Activated gamma-delta T cell treated with Interleukin-2 at 50 U/mL for 16 hours (primary cell): Measurements from ENCODE around the gene FDCSP.
"Not testable (repeated sequence)": the region's sequence is repeated elsewhere in the genome, so short reads cannot be mapped to it uniquely, and the experiment has no call there.

ENCODE experiments used
- DNase-seq: peaks from one replicate; pipeline ENCODE4 v3.0.0-alpha.2; 2020

Gene FDCSP

DNA sequence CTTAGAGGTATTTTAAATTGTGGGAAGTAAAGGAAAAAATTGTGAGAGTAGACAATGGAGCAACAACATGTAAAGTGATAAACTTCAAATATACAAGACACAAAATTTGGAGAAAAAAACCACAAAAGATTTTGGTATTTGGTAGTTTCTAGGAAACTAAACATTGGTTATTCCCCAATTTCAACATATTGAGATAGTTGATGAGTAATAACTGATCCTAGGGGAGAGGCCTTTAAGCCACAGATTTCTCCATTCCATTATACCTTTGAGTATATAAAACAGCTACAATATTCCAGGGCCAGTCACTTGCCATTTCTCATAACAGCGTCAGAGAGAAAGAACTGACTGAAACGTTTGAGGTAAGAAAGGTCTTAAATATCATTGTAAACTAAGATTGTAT lies at the start of gene FDCSP:
Gene FDCSP (plus strand): TSS at position 301 of the 400 bp plus-strand sequence. CDS start 5,071 bp downstream, outside the sequence.
- DNase-seq: no peak

DNA sequence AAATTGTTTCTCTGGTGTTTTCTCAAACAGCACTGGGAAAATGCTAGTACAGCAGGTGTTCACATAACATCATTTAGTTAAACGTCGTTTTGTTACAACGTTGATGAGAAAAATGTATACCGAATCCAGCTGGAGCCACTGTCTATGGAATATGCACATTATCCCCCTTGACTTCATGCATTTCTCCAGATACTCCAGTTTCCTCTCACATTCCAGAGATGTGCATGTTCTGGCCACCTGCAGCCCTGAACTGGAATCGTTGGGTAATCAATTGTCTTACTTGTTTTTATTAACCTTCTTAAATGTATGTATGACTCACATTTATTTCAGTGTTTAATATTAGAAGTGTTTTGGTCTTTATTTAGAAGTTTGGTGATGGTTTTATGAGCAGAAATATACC lies 48.8 kb upstream of the FDCSP start:
- no peak for DNase-seq

DNA sequence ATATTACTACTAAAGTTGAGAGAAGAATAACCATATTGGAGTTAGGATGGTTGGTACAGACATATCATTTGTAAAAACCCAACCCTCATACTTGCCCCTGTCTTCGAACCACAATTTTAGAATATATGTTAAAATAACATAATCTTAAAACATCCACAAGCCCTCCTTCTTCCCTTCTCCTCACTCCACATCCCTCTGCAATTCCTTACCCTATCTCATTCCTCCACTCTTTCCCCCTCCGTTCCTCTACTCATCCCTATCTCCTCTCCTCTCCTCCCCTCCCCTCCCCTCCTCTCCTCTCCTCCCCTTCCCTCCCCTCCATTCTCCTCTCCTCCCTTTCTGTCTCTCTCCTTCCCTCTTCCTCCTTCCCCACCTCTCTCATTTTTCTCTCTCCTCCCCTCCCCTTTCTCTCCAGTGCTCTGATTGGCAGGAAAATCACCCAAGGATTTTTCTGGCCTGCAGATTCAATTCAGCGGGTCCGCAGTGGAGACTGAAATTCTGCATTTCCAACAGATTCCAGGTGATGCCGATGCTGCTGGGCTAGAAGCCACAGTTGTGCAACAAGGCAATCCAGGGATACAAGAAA lies 47.8 kb upstream of the FDCSP start:
- no peak for DNase-seq

DNA sequence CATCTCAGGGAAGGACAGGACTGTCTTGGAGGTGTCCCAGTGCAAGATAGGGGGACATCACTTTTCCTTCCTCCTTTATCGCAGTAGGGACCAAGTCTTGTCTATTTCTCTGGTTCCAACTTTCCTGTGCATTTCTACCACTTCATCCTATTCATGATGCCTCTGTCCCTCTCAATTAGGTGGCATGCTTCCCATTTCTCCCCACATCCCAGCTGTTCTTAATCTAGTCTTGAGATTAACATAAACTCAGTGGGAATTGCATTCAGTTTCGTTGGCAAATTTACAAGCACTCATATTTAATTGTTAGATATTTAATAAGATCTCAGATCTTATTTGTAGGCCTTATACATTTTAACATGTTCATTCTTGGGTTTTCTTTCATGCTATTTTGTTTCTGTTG lies 46.1 kb upstream of the FDCSP start:
- DNase-seq: no peak

DNA sequence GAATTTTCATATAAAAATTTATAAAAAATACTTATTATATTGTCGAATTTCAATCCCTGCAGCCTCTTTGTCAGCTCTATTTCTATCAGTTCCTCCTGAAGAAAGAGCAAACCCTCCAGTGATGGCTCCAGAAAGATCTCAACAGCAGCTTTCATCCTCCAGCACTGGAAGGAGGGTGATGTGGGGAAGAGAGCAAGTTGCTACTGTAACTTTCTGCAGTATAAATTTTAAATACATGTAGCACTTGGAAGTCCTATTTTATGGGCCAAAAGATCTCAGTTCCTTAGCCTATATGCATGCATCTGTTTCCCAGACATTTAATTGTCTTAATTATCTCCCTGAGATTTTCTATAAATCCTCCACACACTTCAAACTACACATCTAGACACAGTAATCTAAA lies 44.1 kb upstream of the FDCSP start:
- DNase-seq: no peak

DNA sequence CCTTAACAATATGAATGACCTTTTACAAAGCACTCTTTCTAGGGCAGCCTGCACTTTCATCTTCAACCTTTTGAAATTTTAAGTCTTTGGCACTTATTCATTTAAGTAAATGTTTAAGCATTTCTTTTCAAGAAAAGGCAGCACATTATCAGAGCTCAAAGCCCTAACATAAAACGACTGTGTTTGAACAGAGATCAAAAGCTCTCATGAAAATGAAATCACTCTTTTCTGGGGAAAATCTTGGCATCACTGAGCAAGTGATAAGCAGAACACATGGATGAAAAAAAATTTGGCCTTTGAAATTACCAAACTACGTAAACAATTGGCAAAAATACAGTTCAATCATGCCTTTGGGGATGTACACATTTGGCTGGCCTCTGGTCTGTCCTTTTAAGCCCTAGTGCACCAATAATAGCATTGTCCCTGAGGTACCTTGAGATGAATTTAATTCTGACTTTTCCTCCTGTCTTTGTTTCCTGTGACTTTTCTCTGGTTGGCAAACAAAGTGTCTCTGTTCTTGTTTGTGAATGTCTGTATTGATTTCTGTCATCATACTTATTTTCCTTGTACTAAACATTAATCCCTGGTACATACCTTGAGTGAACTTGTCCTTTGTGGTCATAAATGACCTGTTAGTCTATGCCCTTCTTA lies 43.3 kb upstream of the FDCSP start:
- no peak for DNase-seq

DNA sequence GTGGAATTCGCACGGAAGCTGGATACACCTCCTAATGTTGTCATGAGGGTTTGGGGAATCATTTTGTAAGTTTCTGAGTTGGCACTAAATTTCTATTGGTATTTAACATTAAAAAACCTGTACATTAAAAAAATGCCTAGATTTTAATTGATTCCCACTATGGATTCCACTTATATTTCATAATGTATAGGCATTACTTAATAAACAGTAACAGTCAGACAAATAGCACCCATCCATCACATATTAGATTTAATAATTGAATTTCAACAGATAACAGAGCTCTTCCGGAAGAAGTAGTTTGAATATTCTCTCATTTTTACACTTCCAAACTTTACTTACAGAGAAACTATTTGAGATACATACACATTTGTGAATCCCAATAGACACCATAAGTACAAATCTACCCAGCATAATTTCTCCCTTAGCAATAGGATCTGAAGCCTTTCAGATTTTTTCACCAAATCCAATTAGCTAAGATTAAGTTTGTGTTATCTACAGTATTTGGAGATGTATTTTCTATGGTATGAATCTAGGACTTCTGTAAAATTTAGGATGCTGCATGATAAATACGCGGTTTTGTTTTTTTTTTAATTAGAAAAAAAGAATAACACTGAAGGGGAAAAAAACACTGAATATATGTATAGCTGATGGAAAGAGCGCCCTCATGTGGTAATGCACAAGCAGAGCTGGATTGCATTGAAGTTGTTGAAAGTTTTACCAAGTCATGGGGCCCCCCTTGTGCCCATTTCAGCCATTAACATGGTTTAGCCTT lies 42.6 kb upstream of the FDCSP start:
- no peak for DNase-seq

DNA sequence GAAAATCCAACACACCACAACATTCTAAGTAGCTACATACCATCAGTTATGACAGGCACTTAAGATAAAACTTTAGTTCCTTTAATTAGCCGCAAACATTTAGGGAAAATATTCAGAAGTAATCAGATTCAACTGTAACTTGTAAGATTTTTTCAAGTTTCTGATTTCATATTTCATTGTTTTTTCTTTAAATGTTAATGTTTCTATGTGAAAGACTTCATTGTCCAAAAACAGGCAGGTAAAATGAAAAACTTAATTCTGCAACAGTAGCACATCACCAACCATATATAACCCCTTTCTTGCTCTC lies 42.0 kb upstream of the FDCSP start:
- DNase-seq: no peak

DNA sequence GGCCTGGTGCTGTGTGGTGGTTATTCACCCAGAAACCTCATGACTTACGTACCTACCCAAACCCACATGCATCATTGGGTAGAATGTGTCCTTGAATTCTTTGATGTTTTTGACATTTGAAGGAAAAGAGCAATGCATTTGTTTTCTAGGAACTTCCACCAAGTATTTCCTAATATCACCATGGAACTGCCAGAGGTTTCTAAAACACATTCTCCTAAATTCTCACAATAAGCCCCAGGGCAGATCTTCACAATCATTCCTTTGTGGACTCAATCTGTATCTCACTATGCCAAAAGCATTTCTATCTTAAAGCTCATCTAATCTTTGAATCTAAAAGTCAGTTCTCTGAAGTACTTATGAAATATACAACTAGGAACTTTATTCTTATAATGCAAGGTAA lies 38.7 kb upstream of the FDCSP start:
- no peak for DNase-seq

DNA sequence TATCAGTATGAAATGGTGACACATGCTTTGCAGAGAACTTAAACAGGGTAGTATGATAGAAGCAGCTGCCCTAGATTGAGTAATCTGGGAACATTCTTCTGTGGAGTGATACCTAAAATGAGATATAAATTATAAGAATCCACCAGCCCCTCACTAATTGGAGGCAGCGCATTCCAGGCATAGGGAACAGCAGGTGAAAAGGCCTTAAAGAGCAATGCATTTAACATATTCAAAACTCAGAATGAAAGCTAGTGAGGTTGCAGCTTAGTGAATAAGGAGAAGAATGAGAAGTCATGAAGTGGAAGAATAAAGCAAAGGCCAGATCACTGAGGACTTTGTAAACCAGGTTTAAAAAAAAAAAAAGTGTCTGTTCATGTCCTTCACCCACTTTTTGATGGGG lies 35.3 kb upstream of the FDCSP start:
- no peak for DNase-seq

DNA sequence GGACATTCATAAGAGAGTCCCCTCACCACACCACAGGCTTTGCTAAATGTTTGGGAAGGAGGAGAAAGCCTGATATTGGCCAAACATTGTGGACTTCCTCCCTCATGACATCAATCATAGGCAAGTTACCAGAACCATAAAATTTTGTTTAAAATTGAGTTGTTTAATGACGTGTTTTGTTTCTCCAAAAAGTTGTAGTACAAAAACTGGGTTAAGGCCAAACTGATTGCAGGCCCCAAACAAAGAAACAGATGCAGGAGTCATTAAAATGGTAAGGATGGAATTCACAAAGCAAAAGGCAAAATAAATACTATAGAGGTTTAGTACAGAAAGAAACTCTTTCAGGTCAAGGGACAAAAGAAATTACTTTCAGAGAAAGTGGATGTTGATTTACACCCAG lies 34.3 kb upstream of the FDCSP start:
- DNase-seq: no peak

DNA sequence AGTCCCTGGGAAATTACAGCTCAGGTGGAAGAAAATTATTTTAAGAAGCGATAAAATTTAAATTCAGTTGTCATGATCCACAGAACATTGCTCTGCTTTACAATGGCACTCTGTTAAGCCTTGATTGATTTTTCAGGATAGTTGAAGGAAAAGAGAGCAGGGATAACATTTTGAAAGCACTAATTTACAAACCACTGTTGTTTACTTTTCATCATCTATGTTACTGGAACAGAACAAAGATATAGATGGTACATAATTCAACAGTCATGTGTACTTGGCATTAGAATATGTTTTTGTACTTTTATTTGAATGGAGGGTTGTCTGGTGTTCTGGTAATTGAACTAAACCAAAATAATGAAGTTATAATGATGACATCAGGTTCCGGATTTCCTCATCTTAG lies 33.0 kb upstream of the FDCSP start:
- DNase-seq: no peak

DNA sequence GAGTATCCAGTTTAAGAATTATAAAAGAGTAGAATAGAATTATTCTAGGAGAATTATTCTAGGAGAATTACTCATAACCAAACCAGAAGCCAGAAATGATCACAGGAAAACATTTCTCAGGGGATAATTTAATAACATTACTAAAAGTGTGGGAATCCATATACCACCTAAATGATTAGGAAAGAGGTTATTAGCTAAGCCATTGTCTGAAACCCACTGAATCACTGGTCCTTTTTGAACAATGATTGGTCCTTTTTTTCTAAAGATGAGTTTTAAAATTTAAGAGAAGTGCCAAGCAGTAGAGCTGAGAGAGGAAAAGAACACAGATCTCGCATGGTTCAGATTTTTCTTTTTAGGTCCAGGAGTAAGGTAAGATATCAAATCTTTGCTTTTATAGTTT lies 30.5 kb upstream of the FDCSP start, which contains the start of gene ODAM:
Gene ODAM (plus strand): TSS at position 301 of the 400 bp plus-strand sequence. CDS start 819 bp downstream, outside the sequence.
- DNase-seq: no peak

DNA sequence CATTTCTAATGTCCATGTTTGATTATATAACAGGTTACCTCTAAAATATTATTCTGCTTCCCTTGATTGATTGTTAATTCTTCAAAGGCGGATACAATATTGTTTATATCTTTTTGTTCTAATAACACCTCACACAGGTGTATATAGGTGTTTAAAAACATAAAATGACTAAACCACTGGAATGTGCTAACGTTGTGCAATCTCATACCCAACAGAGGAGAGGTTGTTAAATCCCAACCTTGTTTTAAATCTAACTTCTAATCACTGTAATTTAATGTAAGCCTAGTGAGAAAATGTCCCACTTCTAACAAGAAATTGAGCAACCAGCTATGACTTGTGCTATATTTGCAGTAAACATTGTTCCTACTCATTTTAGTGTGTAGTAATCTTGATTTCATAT lies 29.1 kb upstream of the FDCSP start:
- no peak for DNase-seq

DNA sequence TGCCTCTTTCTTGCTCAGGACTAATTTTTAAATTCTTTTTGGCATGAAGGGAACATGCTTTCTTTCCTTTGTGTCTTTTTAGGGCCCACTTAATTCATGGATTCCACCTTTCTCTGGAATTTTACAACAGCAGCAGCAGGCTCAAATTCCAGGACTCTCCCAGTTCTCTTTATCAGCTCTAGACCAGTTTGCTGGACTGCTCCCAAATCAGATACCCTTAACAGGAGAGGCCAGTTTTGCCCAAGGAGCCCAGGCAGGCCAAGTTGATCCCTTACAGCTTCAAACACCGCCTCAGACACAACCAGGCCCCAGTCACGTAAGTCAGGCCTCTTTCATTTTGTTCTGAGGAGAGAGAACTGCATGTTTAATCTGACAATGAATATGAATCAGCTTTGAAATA lies 28.1 kb upstream of the FDCSP start:
- DNase-seq: no peak

DNA sequence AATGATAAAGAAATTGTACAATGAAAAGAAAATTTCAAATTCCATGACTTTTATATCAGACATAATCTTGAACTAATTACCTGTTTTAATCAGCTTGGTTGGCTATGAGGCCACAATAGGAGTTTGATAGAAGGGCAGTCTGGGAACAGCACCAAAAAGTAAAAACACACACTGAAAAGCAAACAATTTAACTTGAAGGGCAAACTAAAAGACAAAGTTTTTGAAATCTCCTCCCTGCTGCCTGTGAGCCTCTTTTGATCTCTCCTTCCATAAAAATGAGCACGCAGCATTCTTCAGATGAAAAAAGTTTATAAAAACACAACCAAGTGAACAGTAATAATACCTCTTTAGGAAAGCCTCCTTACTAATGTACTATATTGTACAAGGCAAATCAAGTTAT lies 22.3 kb upstream of the FDCSP start:
- DNase-seq: no peak

DNA sequence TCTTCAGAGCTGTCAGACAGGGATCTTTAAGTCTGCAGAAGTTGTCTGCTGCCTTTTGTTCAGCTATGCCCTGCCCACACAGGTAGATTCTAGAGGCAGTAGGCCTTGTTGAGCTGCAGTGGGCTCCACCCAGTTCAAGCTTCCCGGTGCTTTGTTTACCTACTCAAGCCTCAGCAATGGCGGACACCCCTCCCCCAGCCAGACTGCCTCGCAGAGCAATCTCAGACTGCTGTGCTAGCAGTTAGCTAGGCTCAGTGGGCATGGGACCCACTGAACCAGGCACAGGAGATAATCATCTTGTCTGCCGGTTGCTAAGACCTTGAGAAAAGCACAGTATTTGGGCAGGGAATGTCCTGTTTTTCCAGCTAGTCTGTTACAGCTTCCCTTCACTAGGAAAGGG lies 13.2 kb upstream of the FDCSP start:
- DNase-seq: not testable (repeated sequence)

DNA sequence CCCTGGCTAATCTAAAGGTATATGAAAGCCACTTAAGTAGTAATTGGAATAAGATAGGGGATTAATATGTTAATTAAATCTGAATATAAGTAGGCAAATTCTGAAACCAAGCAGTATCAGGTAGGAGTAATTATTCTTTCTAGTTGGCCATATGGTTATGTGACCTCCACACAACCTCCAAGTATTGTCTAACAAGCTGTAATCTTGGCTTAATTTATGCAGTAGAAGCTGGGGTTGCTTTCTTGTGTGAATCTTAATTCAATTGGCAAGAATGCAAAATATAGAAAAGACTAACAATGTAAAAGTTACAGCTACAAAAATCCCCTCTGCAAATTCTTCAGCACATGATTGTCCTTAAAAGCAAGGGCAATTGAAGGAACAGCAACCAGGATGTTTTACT lies 9.8 kb upstream of the FDCSP start:
- DNase-seq: not testable (repeated sequence)

DNA sequence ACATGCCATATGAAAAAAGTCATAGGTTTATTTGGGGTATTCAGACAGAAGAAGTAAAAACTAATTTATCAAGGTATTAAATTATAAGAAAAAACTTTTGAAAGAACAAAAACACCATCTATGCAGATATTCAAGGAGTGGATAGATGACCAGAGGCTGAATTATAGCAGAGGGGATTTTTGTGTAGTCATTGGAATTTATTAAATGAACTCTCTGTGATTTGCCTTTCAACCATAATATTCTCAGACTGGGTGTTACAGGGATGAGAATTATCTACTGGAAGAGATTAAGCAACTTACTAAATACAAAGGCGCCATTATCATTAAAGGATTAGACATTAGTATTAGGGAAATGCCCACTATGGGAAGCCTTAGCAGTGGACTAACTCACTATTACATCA lies 9.4 kb upstream of the FDCSP start:
- not testable (repeated sequence) for DNase-seq

DNA sequence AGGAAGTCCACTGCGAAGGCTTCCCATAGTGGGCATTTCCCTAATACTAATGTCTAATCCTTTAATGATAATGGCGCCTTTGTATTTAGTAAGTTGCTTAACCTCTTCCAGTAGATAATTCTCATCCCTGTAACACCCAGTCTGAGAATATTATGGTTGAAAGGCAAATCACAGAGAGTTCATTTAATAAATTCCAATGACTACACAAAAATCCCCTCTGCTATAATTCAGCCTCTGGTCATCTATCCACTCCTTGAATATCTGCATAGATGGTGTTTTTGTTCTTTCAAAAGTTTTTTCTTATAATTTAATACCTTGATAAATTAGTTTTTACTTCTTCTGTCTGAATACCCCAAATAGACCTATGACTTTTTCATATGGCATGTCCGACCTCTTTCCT lies 4.5 kb upstream of the FDCSP start:
- DNase-seq: not testable (repeated sequence)

DNA sequence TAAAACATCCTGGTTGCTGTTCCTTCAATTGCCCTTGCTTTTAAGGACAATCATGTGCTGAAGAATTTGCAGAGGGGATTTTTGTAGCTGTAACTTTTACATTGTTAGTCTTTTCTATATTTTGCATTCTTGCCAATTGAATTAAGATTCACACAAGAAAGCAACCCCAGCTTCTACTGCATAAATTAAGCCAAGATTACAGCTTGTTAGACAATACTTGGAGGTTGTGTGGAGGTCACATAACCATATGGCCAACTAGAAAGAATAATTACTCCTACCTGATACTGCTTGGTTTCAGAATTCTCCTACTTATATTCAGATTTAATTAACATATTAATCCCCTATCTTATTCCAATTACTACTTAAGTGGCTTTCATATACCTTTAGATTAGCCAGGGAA lies 4.1 kb upstream of the FDCSP start:
- not testable (repeated sequence) for DNase-seq

DNA sequence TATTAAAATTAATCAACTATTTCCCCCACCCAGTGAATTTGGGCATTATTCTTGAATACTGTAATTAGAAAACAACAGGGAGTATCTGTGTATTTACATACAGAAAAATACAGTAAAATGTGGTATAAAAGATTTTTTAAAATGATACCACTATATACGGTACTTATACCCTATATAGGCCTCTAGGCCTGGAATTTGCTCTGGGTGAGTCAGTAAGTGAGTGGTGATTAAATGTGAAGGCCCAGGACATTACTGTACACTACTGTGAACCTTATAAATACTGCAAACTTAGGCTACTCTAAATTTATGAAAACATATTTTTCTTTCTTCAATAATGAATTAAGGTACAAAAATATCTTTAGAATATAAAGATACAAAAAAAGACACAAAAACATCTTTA lies 10.2 kb downstream of the FDCSP start:
- DNase-seq: no peak

DNA sequence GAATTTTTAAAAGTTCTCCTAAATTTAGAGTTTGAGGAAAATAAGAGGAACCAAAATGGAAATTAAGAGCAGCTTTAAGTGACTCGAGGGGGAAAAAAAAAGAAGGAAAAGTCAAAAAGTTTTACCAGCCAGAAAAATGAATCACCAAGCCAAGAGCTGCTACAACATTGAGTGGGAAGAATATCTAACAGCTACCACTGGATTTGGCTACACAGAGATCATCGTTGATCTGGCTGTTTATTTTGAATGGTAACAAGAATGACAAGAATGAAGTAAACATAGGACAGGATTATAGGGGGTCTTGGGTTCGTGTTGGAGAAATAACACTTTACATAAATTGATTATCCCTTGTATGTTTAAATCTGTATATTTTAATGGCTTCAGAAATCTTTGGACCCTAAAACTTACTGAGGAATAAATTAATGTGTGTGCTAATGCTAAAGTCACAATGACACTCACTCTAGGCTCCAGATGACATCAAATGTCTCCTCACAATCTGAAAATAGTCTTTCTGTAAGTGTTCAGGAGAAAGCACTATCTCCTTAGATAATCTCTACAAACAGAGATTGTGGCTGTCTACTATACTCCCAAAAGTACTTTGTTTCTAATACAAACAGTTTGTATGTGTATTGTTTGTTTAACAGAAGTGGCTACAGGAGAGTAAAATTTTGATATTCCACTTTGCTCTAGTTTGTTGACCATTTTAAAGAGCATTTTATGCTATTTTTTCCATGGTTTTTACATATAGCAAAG lies 13.4 kb downstream of the FDCSP start:
- DNase-seq: no peak
